NCI-H2171 treated with DMSO at 0.1 percent for 48 hours (cell line): ENCODE data around the gene TTLL6.
"Not testable (repeated sequence)": the region's sequence is repeated elsewhere in the genome, so short reads cannot be mapped to it uniquely, and the experiment has no call there.

ENCODE experiments used
- DNase-seq: peaks from one replicate; lab custom pipeline; 2025; lab: John Stamatoyannopoulos, UW

The TTLL6 gene

DNA sequence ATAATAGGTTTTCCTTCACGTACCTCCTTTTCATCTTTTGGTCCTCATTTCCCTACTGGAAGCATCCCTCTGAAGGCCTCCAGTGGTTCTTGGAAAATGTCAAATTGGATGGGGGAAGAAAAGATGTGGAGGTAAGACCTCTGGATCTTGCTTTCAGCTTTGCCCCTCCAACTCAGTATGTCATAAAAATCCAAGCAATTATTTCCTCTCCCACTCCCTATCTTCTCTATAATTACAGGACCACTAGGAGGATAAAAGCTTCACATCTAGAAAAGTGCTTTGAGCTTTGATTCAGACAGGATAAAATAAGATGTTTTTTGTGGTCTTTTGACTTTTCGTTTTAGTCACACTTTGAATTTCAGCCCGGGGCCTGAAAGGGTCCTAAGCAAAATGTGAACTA, 1.7 kb downstream of the TTLL6 start:
- DNase-seq = no peak

GRCh38 chr17:48814504-48814903, 2.5 kb downstream of the TTLL6 start:
- DNase-seq = peak; percentile 23

DNA sequence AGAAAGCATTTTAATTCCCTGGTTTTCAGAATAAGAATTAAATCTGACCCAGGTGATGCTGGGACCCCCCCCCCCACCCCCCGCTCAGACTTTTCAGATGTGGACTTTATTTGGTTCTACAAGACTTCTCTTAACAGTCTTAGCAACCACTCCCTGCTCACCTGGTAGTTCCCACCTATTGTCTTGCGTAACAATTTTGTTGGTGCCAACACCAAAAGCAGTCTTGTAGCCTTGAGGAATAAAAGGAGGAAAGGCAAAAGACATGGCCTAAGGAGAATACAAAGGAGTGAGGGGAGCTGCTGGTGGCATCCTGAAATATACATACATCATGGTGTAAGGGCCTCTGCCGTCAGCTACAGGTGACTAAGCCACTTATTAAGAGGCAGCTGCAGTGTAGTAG, 5.0 kb downstream of the TTLL6 start:
- DNase-seq = no peak

DNA sequence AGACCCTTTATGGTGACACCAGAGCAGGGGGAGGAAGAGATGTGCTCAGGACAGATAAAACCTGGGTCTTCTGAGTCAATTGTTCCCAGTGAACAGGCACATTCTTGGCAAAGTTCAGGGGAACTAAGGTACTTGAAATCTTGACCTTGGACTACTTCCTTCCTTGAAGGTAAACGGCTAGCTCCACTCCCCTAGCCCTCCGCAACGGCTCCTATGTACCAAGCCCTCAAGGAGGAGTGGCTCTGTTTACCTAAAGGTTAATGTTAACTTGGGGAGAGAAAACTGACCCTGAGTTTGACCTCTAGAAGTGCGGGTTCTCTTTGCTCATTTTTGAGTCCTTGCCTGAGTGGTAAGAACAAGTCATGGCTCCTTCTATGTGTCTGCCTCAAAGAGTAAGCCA, 7.8 kb downstream of the TTLL6 start:
- no peak for DNase-seq

DNA sequence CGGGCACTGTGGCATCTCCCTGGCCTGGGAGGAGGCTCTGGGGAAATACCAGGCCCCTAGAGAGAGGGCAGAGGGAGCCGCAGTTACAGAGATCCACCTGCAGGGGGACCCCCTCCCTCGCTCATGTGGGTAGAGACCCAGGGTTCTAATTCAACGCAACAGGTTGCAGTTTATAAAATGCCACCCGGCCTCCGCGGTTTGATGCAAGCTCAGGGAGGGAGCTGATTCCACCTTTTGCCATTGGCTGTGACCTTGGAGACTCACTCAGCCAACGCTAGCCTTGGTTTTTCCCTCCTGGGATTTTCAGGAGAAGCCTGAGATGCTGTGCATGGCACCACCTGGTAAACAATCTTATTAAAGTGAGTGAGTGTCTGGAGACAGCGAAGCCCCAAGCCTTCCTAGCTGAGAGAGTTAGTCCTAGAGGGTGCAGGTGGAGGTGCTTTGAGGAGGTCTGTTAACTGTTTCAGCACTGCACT, 12.1 kb downstream of the TTLL6 start:
- DNase-seq = peak; percentile 41

GRCh38 chr17:48800626-48801217, 16.3 kb downstream of the TTLL6 start:
- no peak for DNase-seq

GRCh38 chr17:48799069-48799723, 17.8 kb downstream of the TTLL6 start:
- DNase-seq = no peak

- DNase-seq = not testable (repeated sequence)
Observed at GRCh38 chr17:48796163-48796522, 20.9 kb downstream of the TTLL6 start.

DNA sequence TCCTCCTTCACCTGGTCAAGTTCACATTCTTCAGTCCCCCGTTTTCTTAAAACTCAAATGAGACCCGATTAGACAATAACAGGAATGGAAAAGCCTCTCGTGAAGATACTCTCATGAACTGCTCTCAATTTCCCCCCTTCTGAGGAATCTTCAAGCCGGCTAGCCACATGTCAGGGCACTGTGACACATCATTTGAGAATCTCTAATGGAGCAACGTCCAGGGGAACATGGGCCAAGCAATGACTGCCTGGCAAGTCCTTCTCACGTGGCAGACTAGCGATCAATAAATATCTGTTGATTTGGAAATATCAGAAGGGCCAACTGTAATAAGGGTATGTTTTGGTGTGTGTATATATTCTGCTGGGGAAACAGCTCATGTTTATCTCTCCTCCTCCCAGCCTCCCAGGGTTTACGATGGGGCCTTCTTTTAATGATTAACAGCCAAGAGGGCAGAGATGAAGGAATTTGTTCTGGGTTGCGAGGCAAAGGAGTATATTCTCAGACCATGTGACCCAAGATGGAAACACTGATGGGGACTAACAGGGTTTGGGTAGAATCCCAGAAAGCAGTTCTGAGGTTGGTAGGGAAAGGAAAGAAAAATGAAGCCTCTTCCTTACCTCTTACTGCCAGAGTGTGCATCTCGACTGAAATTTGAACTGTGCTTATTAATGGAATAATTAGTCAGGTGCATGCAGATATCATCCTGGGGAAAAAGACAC, 21.4 kb downstream of the TTLL6 start:
- DNase-seq = no peak

GRCh38 chr17:48792033-48792798, 24.8 kb downstream of the TTLL6 start:
- no peak for DNase-seq

GRCh38 chr17:48791128-48792032, 25.6 kb downstream of the TTLL6 start:
- peak; percentile 9 for DNase-seq

GRCh38 chr17:48790607-48791127, 26.4 kb downstream of the TTLL6 start:
- no peak for DNase-seq

GRCh38 chr17:48787828-48788227, 29.2 kb downstream of the TTLL6 start:
- no peak for DNase-seq

GRCh38 chr17:48779421-48779820, 37.6 kb downstream of the TTLL6 start:
- no peak for DNase-seq

DNA sequence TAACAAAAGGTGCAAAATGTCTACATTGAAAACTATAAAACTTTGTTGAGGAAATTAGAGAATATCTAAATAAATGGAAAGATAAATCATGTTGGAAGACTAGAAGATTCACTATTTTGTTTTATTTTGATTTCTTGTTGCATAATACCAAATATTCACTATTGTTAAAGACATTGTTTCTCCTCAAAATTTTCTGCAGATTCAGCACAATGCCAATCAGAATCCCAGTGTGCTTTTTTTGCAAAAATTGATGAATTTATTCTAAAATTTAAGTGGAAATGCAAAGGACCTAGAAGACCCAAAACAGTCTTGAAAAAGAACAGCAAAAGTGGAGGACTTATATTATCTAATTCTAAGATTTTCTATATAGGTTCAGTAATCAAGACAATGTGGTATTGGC, 40.4 kb downstream of the TTLL6 start:
- DNase-seq = no peak

GRCh38 chr17:48773245-48773644, 43.8 kb downstream of the TTLL6 start:
- no peak for DNase-seq

DNA sequence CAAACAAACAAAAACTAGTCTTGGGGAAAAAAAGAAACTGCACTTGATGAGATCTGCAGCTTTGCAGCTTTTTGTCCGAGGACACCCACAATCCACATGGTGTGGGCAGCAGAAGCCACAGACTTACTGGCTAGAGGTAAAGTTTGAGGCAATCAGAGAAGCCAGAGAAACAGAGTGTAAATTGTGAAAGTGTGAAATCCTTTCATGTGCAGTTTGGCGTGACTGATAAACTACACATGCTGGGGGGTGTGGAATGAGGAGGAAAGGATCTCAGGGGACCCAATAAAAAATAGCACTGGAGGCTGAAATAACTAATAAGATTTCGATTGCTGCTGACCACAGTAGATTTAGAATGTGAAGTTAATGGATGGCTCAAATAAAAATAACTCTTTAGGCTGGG, 46.1 kb downstream of the TTLL6 start:
- DNase-seq = no peak

DNA sequence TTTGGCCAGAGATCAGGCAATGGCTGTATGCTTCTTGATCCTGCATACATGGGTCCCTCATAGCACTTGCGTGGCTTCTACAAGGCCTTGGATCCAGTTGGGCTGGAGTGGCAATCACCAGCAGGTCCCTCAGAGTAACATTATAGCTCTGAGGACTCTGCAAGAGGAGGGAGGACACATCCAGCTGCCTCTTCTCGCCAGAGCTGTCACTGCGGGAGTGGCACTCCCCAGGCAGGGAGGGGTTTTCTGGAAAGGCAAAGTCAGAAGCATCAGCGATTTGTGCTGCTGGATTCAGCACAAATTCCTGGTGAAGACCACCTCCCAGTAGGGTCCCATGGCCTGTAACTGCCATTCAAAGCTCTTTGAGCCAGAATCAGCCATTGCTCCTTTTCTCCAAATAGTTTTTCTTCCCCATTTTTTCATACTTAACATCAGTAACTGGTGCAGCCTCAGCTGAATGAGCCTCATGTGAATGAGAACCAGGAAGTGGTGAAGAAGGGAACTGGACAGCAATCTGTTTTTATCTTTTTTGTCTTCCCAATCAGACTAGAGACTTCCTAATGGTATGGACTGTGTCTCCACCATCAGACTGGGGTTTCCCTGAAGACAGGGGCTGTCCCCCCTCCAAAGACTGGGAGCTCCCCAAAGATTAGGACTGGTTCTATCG, 47.9 kb downstream of the TTLL6 start:
- DNase-seq = no peak

DNA sequence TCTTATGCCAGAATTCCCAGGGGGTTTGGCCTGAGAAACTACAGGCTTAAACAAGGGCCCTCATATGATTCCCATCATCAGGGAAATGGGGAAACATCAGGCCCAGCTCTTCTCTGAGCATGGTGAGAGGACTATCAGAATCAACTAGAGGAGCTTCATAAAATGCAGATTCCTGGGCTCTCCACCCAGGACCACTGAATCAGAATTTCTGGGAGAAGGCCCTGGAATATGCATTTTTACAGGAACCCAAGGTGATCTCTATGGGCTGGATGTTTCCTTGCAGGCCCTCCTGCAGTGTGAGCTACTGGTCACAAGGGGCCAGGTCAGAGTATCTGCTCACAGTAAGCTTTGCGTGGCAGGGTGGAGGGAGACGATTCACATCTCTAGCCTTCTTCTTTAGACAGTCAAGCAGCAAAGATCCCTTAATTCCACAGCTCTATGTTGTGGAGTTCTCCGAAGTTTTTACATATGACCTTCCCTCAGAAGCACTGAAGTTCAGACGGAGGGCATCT, 49.7 kb downstream of the TTLL6 start:
- DNase-seq = no peak

GRCh38 chr17:48761114-48761513, 55.9 kb downstream of the TTLL6 start:
- no peak for DNase-seq

DNA sequence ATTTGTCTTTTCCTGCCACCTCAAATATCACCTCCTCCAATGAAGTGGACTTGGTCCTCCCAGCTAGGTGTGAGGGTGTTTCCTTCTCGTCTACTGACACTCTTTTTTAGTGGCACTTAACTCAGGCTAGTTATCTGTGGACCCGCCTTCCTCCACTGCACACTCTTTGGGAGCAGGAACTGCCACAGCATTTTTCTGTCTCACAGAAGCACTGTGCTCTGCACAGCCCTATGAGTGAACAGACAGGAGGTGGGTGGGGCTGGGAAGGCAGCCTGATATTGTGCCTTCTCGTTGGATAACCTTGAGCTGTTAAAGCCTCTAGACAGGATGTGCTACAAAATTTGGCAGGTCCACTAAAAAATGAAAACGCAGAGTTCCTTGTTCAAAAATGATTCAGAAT, 56.6 kb downstream of the TTLL6 start:
- no peak for DNase-seq
